HEK293 (cell line): Measurements from ENCODE around the gene NSFL1C.

Experiments
- CTCF ChIA-PET: fragments of 350-600 bp; formaldehyde crosslinking; extraction: SDS; loops from one replicate; lab custom pipeline; 2021; ENCODE audit warnings: antibody characterized with exemption; lab: Yijun Ruan, JAX
- POLR2A ChIA-PET: fragments of 300-600 bp; formaldehyde crosslinking; extraction: SDS; loops from one replicate; lab custom pipeline; 2020; ENCODE audit warnings: antibody characterized with exemption, inconsistent platforms; lab: Yijun Ruan, JAX
- H3K27ac ChIP-seq: fragments of 200-500 bp; sonication (Bioruptor generic); 2 replicates; pipeline ENCODE4 v1.5.1; 2014; ENCODE audit warnings: low read depth, low read length, control low read depth, inconsistent platforms; ENCODE audit errors: extremely low read depth
- H3K36me3 ChIP-seq, 2 experiments: fragments of 200-500 bp in 1 of 2; sonication (Bioruptor generic) in 1 of 2; 1 replicate in 1 of 2; 2 replicates in 1 of 2; pipeline ENCODE4 v1.5.1; 2014 to 2017; ENCODE audit warnings: inconsistent platforms in 2 of 2, low read length in 2 of 2; ENCODE audit not compliant: control insufficient read depth in 2 of 2, insufficient read depth in 1 of 2
- H3K4me1 ChIP-seq: fragments of 200-500 bp; sonication (Bioruptor generic); 2 replicates; pipeline ENCODE4 v1.5.1; 2014; ENCODE audit warnings: mild to moderate bottlenecking, low read length, inconsistent platforms; ENCODE audit not compliant: control insufficient read depth, insufficient read depth
- H3K4me3 ChIP-seq: 2 replicates; pipeline ENCODE4 v1.5.1; 2011; ENCODE audit warnings: low read depth, mild to moderate bottlenecking, control low read depth, low read length, moderate library complexity
- H3K9me3 ChIP-seq: fragments of 200-500 bp; sonication (Bioruptor generic); 2 replicates; pipeline ENCODE4 v1.5.1; 2014; ENCODE audit warnings: low read depth, low read length, inconsistent platforms; ENCODE audit not compliant: control insufficient read depth, insufficient read depth
- ATF2 ChIP-seq: fragments of 450-650 bp; formaldehyde crosslinking; IDR thresholded peaks from 2 replicates; pipeline ENCODE4 v1.5.1; 2016; ENCODE audit warnings: missing biosample characterization, missing genetic modification characterization, low read depth
- EGR2 ChIP-seq: fragments of 450-650 bp; formaldehyde crosslinking; IDR thresholded peaks from 2 replicates; pipeline ENCODE4 v1.5.1; 2016; ENCODE audit warnings: low read depth, missing biosample characterization, missing genetic modification characterization
- IKZF3 ChIP-seq: fragments of 450-650 bp; IDR thresholded peaks from 2 replicates; pipeline ENCODE4 v1.5.0; 2018; ENCODE audit warnings: missing biosample characterization, mild to moderate bottlenecking, missing genetic modification characterization, moderate library complexity
- KLF1 ChIP-seq: fragments of 450-650 bp; formaldehyde crosslinking; IDR thresholded peaks from 2 replicates; pipeline ENCODE4 v1.5.1; 2016; ENCODE audit warnings: missing biosample characterization, missing genetic modification characterization
- SP7 ChIP-seq: fragments of 450-650 bp; formaldehyde crosslinking; IDR thresholded peaks from 2 replicates; pipeline ENCODE4 v1.5.1; 2016; ENCODE audit warnings: missing biosample characterization, missing genetic modification characterization
- YY2 ChIP-seq: fragments of 450-650 bp; formaldehyde crosslinking; IDR thresholded peaks from 2 replicates; pipeline ENCODE4 v1.5.1; 2016; ENCODE audit warnings: missing biosample characterization, missing genetic modification characterization
- ZFHX2 ChIP-seq: fragments of 450-650 bp; formaldehyde crosslinking; conservative IDR thresholded peaks from 2 replicates; pipeline ENCODE4 v1.5.1; 2016; ENCODE audit warnings: missing biosample characterization, missing genetic modification characterization
- ZNF132 ChIP-seq: fragments of 450-650 bp; formaldehyde crosslinking; IDR thresholded peaks from 2 replicates; pipeline ENCODE4 v1.5.1; 2017; ENCODE audit warnings: missing biosample characterization, missing genetic modification characterization, borderline replicate concordance
- ZNF18 ChIP-seq: fragments of 450-650 bp; formaldehyde crosslinking; IDR thresholded peaks from 2 replicates; pipeline ENCODE4 v1.5.1; 2016; ENCODE audit warnings: missing biosample characterization, missing genetic modification characterization
- ZNF280C ChIP-seq: fragments of 450-650 bp; formaldehyde crosslinking; IDR thresholded peaks from 2 replicates; pipeline ENCODE4 v1.5.1; 2016; ENCODE audit warnings: missing biosample characterization, missing genetic modification characterization
- ZNF398 ChIP-seq: fragments of 450-650 bp; formaldehyde crosslinking; IDR thresholded peaks from 2 replicates; pipeline ENCODE4 v1.5.1; 2017; ENCODE audit warnings: missing biosample characterization, missing genetic modification characterization
- ZNF449 ChIP-seq: fragments of 450-650 bp; formaldehyde crosslinking; IDR thresholded peaks from 2 replicates; pipeline ENCODE4 v1.5.1; 2017; ENCODE audit warnings: missing biosample characterization, mild to moderate bottlenecking, missing genetic modification characterization, moderate library complexity
- ZNF513 ChIP-seq: fragments of 450-650 bp; IDR thresholded peaks from 2 replicates; pipeline ENCODE4 v1.5.1; 2018; ENCODE audit warnings: missing biosample characterization, missing genetic modification characterization
- ZNF544 ChIP-seq: fragments of 450-650 bp; formaldehyde crosslinking; IDR thresholded peaks from 2 replicates; pipeline ENCODE4 v1.5.0; 2017; ENCODE audit warnings: missing biosample characterization, missing genetic modification characterization
- ZNF549 ChIP-seq: fragments of 450-650 bp; IDR thresholded peaks from 2 replicates; pipeline ENCODE4 v1.5.1; 2018; ENCODE audit warnings: missing biosample characterization, missing genetic modification characterization, mild to moderate bottlenecking, inconsistent platforms, moderate library complexity
- ZNF660 ChIP-seq: fragments of 450-650 bp; IDR thresholded peaks from 2 replicates; pipeline ENCODE4 v1.5.1; 2018; ENCODE audit warnings: missing biosample characterization, mild to moderate bottlenecking, missing genetic modification characterization
- ZNF670 ChIP-seq: fragments of 450-650 bp; formaldehyde crosslinking; IDR thresholded peaks from 2 replicates; pipeline ENCODE4 v1.5.1; 2016; ENCODE audit warnings: missing biosample characterization, missing genetic modification characterization, low read depth
- ZNF791 ChIP-seq: fragments of 450-650 bp; formaldehyde crosslinking; IDR thresholded peaks from 2 replicates; pipeline ENCODE4 v1.5.1; 2016; ENCODE audit warnings: missing biosample characterization, missing genetic modification characterization

Gene NSFL1C

GRCh38 chr20:1430004-1430451 lies 36.6 kb downstream of the NSFL1C start:
- Histone ChIP-seq H3K4me1 (peaks cover 5% of the 10 kb centered on the region; the same call in 1 of the 2 replicates), H3K27ac (no peak overlapping the region), H3K36me3 (no peaks in the 10 kb centered on the region), H3K4me3 (no peak overlapping the region), H3K9me3 (no peaks in the 10 kb centered on the region)
- CTCF ChIA-PET = no interaction called here
- TF ChIP-seq ZNF660 (tag by site-specific recombination) = peak; percentile 98
- TF ChIP-seq ZNF670 (tag by site-specific recombination) = no peak
- TF ChIP-seq SP7 (tag by site-specific recombination) = 0 out of 2 replicates have a peak, but pooled peaks have one; percentile 35
- TF ChIP-seq ZNF449 (tag by site-specific recombination) = no peak
- no peak for TF ChIP-seq ZNF791 (tag by site-specific recombination)
- TF ChIP-seq ZNF398 (tag by site-specific recombination) = 0 out of 2 replicates have a peak, but pooled peaks have one; percentile 17
- no peak for TF ChIP-seq ZNF544 (tag by site-specific recombination)
- peak; percentile 76 for TF ChIP-seq ZFHX2 (tag by site-specific recombination)
- TF ChIP-seq ATF2 (tag by site-specific recombination) = peak; percentile 22; the same call in 1 of the 2 replicates
- TF ChIP-seq EGR2 = peak; percentile 75
- POLR2A ChIA-PET = no interaction called here

- H3K4me1 ChIP-seq = peaks cover 5% of the 10 kb centered on the region; the same call in 1 of the 2 replicates
- ChIA-PET CTCF (interaction anchor here (5.8 kb wide), 1 partner anchor 8 kb away, joined by 44 read pairs; no protein-coding TSS in a partner anchor), POLR2A (no interaction called here)
- no peak overlapping the region for H3K27ac ChIP-seq
- H3K4me3 ChIP-seq = no peak overlapping the region
- no peaks in the 10 kb centered on the region for H3K9me3 ChIP-seq
- TF ChIP-seq ZNF18 (tag by site-specific recombination) (no peak), YY2 (tag by site-specific recombination) (no peak), ZNF132 (tag by site-specific recombination) (no peak), IKZF3 (tag by site-specific recombination) (no peak), ZNF280C (tag by site-specific recombination) (no peak), ZNF513 (tag by site-specific recombination) (no peak), KLF1 (peak; percentile 48), ZNF549 (tag by site-specific recombination) (no peak)
- no peaks in the 10 kb centered on the region for H3K36me3 ChIP-seq
These were observed 37.4 kb downstream of the NSFL1C start for GRCh38 chr20:1429143-1429728.
